Neural crest cell (in vitro differentiated cells): Measurements from ENCODE around the gene SAXO2. TPM values are rescaled to one million over a fixed set of nuclear protein-coding genes. Genes with fewer than 3 reads are reported as not detected.
"Not testable (repeated sequence)": the region's sequence is repeated elsewhere in the genome, so short reads cannot be mapped to it uniquely, and the experiment has no call there.

Experiments
- DNase-seq: peaks from one replicate; pipeline ENCODE4 v3.0.0; 2021; ENCODE audit warnings: low read depth, mixed read lengths, low spot score
- H3K27ac Mint-ChIP-seq: one replicate; pipeline ENCODE4 v1.8.0; 2021; ENCODE audit warnings: mild to moderate bottlenecking, mixed read lengths; ENCODE audit not compliant: unreplicated experiment
- H3K27me3 Mint-ChIP-seq: 2 replicates; pipeline ENCODE4 v1.8.0; 2021; ENCODE audit warnings: low read depth, mild to moderate bottlenecking, mixed read lengths
- H3K36me3 Mint-ChIP-seq: 2 replicates; pipeline ENCODE4 v1.8.0; 2021; ENCODE audit warnings: low read depth, mild to moderate bottlenecking, mixed read lengths
- H3K4me1 Mint-ChIP-seq: 2 replicates; pipeline ENCODE4 v1.8.0; 2021; ENCODE audit warnings: mixed read lengths
- H3K4me3 Mint-ChIP-seq: one replicate; pipeline ENCODE4 v1.8.0; 2021; ENCODE audit warnings: mild to moderate bottlenecking, mixed read lengths
- H3K9me3 Mint-ChIP-seq: 2 replicates; pipeline ENCODE4 v1.8.0; 2021; ENCODE audit warnings: mixed read lengths
- long read RNA-seq: library from polyadenylated mRNA; unstranded; transcript quantifications from one replicate; pipeline ENCODE4 v2.0.0, GENCODE V29; 2020
- total RNA-seq: library from RNA; stranded (reverse); gene quantifications from 2 replicates; pipeline ENCODE4 v1.2.1, GENCODE V29; 2021
- TF ChIP-seq, protein P1 (sequence below): fragments of 200-600 bp; sonication (generic); conservative IDR thresholded peaks from 2 replicates; pipeline ENCODE4 v1.5.0; 2021; ENCODE audit warnings: antibody characterized with exemption, mild to moderate bottlenecking

Gene SAXO2
- 3.9 TPM in 2 replicates for total RNA-seq
- long read RNA-seq, partial matches to known transcripts: 0 of 5 reads
- long read RNA-seq, other reads (novel, unspliced or antisense): 5 of 5 reads

- Mint-ChIP-seq H3K4me3 (peak within 1 kb of the TSS; percentile 93), H3K36me3 (peaks cover 3% of the 10 kb centered on the region), H3K9me3 (no peaks in the 10 kb centered on the region), H3K27ac (peak within 1 kb of the TSS; percentile 95), H3K27me3 (no peaks in the 10 kb centered on the region), H3K4me1 (peaks cover 28% of the 10 kb centered on the region)
- peak; percentile 88 for DNase-seq
- TF ChIP-seq, protein P1, sequence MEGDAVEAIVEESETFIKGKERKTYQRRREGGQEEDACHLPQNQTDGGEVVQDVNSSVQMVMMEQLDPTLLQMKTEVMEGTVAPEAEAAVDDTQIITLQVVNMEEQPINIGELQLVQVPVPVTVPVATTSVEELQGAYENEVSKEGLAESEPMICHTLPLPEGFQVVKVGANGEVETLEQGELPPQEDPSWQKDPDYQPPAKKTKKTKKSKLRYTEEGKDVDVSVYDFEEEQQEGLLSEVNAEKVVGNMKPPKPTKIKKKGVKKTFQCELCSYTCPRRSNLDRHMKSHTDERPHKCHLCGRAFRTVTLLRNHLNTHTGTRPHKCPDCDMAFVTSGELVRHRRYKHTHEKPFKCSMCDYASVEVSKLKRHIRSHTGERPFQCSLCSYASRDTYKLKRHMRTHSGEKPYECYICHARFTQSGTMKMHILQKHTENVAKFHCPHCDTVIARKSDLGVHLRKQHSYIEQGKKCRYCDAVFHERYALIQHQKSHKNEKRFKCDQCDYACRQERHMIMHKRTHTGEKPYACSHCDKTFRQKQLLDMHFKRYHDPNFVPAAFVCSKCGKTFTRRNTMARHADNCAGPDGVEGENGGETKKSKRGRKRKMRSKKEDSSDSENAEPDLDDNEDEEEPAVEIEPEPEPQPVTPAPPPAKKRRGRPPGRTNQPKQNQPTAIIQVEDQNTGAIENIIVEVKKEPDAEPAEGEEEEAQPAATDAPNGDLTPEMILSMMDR: no peak
Observed at GRCh38 chr15:82262422-82263026, at the start of gene SAXO2, which contains the start of gene EFL1. Gene SAXO2, plus strand, starts transcription at chr15:82262818. Its CDS starts 62 bp downstream, at chr15:82262880. Gene EFL1, minus strand, starts transcription at chr15:82262734. Its CDS starts 956 bp downstream, at chr15:82261778.

GRCh38 chr15:82216092-82216491 is 46.5 kb upstream of the SAXO2 start:
- not testable (repeated sequence) for H3K4me1 Mint-ChIP-seq, DNase-seq, H3K9me3 Mint-ChIP-seq, H3K27me3 Mint-ChIP-seq, H3K36me3 Mint-ChIP-seq, H3K4me3 Mint-ChIP-seq, H3K27ac Mint-ChIP-seq

DNA sequence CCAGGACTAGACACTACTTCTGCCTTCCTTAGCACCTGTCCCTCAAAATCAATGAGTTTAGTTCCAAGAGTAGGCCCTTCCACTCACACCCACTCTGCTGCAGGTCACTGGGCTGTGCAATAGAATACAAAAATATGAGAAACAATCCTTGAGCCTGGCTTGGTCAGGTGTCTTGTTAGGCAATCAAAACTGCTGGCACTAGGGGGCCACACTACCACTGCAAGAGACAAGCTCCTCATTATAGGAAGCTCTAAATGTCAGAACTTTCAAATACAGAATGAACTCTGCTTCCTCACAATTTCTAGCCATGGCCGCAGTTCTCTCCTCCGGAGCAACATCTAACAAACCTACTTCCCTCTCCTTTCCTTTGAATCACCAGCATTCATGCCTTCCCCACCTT is 41.1 kb upstream of the SAXO2 start:
- H3K36me3 Mint-ChIP-seq: peaks cover 13% of the 10 kb centered on the region
- not testable (repeated sequence) for DNase-seq
- TF ChIP-seq, protein P1: peak; percentile 38

DNA sequence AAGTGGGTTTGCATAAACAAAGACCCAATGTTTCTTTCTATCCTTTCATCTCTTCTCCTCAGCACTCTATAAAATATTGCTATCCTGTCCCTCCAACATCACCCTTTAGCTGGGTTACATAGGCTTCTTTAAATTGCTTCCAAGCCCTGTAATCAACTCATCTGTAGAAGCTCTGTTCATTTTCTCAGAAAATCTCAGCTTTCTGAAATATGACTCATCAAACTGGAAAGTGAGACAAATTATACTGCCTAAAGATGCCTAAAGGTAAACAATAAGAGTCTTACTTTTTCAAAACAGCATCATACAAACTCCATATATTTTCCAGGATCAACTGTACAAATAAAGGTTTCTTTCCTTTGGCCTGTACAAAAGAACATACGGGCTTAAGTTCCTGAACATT is 33.9 kb upstream of the SAXO2 start:
- TF ChIP-seq, protein P1: no peak
- H3K36me3 Mint-ChIP-seq: peaks cover 19% of the 10 kb centered on the region
- peaks cover 8% of the 10 kb centered on the region for H3K4me1 Mint-ChIP-seq
- H3K4me3 Mint-ChIP-seq: no peak overlapping the region
- H3K27me3 Mint-ChIP-seq: no peaks in the 10 kb centered on the region
- no peak overlapping the region for H3K27ac Mint-ChIP-seq
- H3K9me3 Mint-ChIP-seq: no peaks in the 10 kb centered on the region
- DNase-seq: no peak

More for the DNA sequence above, 41.1 kb upstream of the SAXO2 start:
- not testable (repeated sequence) for H3K4me1 Mint-ChIP-seq, H3K27me3 Mint-ChIP-seq, H3K9me3 Mint-ChIP-seq, H3K4me3 Mint-ChIP-seq, H3K27ac Mint-ChIP-seq

- Mint-ChIP-seq H3K9me3 (no peaks in the 10 kb centered on the region), H3K27me3 (no peaks in the 10 kb centered on the region), H3K4me3 (no peak overlapping the region), H3K4me1 (peaks cover 11% of the 10 kb centered on the region), H3K27ac (no peak overlapping the region), H3K36me3 (peaks cover 15% of the 10 kb centered on the region)
- no peak for DNase-seq
- TF ChIP-seq, protein P1: no peak
Observed at GRCh38 chr15:82231233-82231632, 31.4 kb upstream of the SAXO2 start.

- Mint-ChIP-seq H3K36me3 (peaks cover 9% of the 10 kb centered on the region), H3K4me1 (peaks cover 11% of the 10 kb centered on the region), H3K4me3 (no peak overlapping the region), H3K27ac (no peak overlapping the region), H3K27me3 (no peaks in the 10 kb centered on the region), H3K9me3 (no peaks in the 10 kb centered on the region)
- TF ChIP-seq, protein P1: no peak
- no peak for DNase-seq
Observed at GRCh38 chr15:82231842-82232241, 30.8 kb upstream of the SAXO2 start.

DNA sequence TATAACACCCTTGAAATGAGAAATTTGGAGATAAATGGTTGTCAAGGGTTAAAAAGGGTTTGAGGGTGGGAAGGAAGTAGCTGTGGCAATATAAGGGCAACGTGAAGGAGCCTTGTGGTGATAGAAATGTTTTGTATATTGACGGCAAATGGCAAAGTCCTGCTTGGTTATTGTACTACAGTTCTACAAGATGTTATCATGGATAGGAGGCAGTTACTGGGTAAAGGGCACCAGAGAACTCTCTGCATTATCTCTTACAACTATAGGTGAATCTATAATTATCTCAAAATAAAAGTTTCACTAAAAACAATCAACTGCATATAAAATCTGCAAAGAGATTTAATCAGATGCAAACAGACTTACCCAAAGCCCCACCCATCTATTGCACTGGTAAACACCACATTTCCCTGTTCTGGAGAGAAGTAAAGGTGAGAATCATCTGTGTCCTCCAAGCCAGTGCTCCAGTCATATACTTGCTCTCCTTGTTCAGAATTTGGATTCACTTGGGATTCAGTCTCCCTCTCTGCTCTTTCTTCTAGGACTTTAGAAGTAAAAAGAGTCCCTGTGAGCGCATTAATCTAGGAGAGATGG is 24.6 kb upstream of the SAXO2 start:
- Mint-ChIP-seq H3K4me1 (peaks cover 10% of the 10 kb centered on the region), H3K36me3 (peaks cover 11% of the 10 kb centered on the region)
- H3K27me3 Mint-ChIP-seq, H3K9me3 Mint-ChIP-seq, DNase-seq, H3K4me3 Mint-ChIP-seq, H3K27ac Mint-ChIP-seq: not testable (repeated sequence)
